OCI-LY1 (cell line): ENCODE data around the gene XKR3.

Experiments used
- CTCF ChIP-seq: fragments of 200-600 bp; sonication (generic), shearing (Covaris generic); IDR thresholded peaks from 2 replicates; pipeline ENCODE4 v1.5.1; 2017; ENCODE audit warnings: mild to moderate bottlenecking, antibody characterized with exemption, low read length, moderate library complexity, mixed read lengths
- EZH2 ChIP-seq: fragments of 200-600 bp; sonication (generic), shearing (Covaris generic); IDR thresholded peaks from 2 replicates; pipeline ENCODE4 v1.8.0; 2017; ENCODE audit warnings: borderline replicate concordance, mixed run types, mild to moderate bottlenecking, antibody characterized with exemption, low read length, moderate library complexity, mixed read lengths

- TF ChIP-seq CTCF (no peak), EZH2 (no peak)
Observed at GRCh38 chr22:16793831-16794230, 31.4 kb downstream of the XKR3 start.
